NOMO-1 (cell line): ENCODE data around the gene SDHD.

Experiments
- DNase-seq, 2 experiments: peaks; one replicate each; lab custom pipeline; 2025; ENCODE audit not compliant: unreplicated experiment in 2 of 2; lab: John Stamatoyannopoulos, UW

The SDHD gene

DNA sequence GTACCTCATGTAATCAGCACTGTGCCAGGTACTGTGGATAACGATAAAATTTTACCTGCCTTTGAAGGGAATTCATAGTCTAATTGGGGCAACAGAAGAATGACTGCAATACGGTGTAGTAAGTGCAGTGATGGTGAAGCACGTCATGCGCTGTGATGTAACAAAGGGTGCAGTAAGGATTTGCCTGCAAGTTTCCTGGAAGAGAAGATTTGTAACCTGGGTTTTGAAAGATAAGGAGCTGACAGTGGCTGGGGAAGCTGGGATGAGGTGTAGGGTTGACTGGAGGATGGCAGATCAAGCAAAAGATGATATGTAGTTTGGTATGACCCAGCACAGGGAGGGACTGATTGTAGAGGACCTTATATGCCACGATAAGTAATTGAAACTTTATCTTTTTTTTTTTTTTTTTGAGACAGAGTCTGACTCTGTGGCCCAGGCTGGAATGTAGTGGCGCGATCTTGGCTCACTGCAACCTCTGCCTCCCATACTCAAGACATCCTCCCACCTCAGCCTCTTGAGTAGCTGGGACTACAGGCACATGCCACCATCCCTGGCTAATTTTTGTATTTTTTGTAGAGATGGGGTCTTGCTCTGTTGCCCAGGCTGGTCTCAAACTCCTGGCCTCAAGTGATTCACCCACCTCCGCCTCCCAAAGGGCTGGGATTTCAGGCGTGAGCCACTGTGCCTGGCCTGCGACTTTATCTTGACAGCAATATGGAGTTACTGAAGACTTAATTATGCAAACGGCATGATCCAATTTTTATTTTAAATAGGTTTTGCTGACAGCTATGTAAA lies 11.3 kb downstream of the SDHD start:
- DNase-seq, result no peak

DNA sequence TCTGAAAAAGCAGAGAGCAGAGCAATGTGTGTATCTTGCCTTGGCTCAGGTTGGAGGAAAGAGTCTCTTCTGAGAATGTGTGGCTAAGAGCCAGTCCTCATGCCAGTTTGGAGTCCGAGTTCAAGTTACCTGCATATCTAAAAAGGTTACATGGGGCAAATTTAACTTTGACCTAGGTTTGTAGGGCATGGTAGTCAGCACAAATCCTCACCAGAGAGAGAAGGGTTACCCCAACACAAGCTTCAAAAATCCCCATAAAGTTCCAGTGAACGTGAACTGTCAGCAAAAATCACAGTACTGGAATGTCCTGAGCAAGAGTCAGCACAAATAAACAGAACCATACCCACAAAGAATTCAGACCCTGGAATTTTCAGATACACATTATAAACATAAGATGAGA lies 13.8 kb downstream of the SDHD start:
- no peak for DNase-seq

DNA sequence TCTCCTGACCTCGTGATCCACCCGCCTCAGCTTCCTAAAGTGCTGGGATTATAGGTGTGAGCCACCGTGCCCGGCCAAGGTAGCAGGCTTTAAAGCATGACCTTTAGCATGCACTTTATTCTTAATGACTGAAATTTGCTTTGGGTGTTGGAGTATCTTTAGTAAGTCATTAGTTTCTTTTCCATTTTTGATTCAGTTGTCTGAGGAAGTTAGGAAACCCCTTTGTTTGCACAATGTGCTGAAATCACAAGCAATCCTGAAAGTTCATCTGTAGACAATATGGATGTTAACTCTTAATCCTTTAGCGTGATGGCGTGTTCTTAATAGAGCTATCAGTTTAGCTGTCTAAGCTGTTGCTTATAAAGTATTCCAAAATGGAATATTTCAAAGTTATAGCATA lies 16.8 kb downstream of the SDHD start:
- peak in 1 of 2 experiments; percentile 72 for DNase-seq

DNA sequence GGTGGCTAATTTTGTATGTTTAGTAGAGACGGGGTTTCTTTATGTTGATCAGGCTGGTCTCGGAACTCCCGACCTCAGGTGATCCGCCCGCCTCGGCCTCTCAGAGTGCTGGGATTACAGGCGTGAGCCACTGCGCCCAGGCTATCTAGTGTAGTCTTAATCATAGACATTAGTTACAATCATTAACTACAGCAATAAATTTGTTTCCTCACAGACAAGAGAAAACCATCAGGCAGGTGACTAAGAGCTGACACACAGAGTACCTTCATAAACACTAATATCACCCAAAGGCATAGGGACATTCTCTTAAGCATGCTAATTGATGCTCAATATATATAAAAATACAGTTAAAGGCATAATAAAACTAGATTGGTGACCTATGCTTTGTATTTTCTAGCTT lies 19.4 kb downstream of the SDHD start:
- no peak for DNase-seq

DNA sequence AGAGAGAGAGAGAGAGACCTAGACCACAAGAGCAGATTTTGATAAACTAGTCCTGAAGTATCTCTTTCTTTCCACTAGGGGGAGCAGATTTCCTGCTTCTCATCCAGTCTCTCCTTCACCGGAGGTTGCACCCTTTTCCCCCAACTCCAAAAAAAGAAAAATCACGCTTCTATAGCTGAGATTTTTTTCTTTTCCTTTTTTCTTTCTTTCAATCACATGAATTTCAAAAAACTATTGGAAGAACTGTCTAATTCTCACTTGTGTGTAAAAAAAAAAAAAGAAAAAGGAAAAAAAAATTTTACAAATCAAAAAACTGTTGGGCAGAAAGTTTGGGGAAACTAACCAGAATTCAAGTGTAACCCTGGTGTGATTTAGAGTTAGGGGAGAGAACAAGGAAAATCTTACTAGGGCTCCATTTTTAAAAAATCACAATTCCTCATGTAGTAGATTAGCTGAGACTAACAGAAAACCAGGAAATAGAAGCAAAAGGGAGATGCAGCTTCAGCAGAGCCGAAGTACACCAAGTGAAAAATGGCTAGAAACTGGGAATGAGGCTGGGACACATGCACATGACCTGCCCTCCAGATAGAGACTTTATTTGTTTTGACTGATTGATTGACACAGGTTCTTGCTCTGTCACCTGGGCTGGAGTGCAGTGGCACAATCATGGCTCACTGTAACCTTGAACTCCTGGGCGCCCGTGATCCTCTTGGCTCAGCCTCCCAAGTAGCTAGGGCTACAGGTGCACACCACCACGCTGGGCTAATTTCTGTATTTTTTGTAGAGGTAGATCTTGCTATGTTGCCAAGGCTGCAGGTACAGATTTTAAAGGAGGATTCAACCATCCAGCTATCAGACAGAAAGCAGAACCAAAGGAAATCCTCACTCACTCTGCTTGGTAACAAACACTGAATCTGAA lies 27.1 kb downstream of the SDHD start:
- DNase-seq, result peak; percentile 36 to 67

DNA sequence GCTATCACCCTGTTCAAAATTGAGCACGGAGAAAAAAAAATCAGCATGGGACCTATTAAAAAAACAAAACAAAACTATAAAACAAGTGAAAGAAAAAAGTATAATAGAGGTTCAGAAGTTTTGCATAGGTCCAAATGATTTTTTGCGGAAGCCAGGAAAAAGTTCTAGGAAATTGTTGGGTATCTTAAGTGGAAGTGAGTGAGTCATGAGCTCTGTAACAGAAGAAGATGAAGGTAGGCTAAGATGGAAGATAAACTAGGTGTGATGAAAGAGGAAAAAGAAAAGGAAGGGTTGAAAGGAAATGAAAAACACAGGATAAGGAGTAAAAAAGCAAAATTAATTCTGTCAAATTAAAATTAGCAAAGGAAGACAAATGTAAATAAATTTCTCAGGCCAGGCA lies 27.8 kb downstream of the SDHD start:
- DNase-seq, result no peak

DNA sequence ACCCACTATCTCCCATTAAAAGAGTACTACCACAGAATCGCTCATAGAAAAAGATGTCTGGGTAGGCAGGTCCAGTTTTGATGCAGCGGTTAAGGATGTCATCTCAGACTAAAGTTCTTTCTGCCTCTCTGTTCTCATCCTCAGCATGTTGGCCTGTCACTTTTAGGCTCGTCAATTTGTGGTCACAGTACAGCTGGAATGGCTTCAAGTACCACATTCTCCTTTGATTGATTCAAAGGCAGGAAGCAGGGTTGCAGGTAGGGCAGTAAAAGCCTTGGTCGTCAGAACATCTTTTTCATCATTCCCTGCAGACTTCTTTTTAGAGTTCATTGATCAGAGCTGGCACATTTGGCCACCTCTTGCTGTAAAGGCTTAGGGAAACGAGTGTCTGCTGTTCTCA lies 28.7 kb downstream of the SDHD start:
- DNase-seq, result no peak

DNA sequence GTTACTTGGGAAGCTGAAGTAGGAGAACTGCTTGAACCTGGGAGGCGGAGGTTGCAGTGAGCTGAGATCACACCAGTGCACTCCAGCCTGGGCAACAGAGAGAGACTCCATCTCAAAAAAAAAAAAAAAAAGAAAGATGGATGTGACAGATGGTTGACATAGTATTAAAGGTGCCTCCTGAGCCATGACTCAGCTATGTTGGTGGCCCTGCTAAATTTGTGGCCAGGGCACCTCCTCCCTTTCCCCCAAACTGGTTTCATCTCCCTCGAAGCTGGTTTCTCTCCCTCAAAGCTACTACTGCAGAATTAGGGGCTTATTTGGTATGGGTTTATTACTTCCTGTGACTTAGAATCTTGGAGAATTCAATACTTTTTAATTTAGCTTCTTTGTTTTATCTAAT lies 31.5 kb downstream of the SDHD start:
- no peak for DNase-seq

DNA sequence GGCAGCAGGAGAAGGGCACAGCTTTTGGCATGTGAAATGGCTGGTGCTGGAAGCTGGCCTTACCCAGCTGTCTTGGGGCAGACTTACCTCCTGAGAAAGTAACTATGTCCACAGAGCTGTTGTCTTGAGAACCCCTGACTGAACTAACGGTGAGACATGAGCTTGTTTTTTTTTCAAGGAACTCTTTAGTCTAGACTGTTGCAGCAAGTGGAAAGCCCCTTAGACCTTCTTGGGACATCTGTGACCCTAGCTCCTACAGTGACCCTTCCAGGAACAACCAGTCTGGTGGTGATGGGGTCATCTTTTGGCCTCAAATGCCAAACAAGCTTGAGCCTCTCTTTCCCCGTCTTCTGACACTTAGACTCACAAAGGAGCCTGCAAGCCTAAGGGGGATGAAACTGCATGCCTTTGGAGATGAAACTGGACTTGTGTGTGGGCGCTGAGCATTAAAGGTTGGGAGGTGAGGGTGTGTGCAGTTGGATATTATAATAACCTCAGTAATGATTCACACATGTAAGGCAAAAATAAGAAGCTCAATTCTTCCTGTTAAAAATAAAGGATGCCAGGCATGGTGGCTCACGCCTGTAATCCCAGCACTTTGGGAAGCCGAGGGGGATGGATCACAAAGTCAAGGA lies 35.4 kb downstream of the SDHD start:
- DNase-seq, result no peak

DNA sequence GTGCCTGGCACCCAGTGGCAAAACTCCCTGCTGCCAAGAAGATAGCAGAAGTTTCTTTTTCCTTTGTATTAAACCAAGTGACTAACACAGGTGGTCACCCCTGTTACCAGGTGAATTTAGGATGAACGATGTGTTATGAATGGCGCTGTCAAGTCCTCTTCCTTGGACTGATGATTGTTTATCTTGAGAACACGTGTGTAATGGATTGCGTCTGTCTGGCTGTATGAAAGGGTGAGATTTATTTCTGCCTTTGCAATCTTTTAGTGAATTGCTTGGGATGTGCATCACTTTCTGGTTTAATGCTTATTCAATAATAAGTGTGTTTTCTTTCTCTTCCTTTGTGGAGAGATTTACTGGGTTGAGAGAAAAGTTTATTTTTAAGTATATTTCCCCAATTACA lies 36.5 kb downstream of the SDHD start:
- no peak for DNase-seq

DNA sequence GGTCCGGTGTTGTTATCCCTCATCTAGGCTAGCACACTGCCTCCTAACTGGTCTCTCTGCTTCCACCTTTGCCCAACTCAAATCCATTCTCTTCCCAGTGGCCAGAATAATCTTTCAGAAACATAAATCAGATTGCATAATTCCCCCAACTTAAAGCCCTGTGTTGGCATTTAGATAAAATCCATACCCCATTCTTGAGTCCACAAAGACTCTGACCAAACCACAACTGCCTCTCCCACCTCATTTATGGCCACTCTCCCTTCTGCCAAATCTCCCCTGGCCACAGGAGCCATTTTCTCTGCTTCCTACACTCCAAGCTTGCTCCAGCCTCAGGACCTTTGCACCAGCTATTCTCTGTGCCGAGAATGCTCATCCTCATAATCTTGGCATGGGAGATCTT lies 40.4 kb downstream of the SDHD start:
- DNase-seq, result no peak

DNA sequence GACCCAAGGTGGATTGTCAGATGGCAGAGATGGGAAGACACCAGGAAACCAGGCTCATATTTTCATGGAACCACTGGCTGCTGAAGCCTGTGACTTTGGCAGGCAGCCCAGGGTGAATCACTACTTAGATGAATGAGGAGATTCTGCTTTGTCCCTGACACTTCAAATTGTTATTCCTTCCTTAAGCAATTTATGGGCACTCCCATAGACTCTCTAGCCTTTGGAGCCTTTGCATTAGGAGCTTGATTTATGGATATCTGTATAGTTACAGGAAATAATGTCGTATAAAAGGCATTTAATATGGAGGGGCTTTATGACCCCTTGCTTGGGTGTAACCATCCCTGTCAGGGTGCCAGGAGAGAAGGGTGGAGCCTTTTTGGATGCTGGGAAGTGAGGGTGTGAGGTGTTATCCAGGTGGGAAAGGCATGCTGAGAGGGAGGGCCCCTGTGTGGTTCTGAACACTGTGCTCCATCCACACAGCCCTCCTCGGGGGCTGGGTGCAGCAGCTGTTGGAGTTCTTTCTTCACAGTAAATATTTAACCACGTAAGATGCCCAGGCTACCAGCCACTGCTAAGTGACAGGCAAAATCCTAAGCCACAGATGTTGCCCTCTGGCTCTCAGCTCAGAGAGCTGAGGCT lies 41.9 kb downstream of the SDHD start:
- DNase-seq, result no peak

DNA sequence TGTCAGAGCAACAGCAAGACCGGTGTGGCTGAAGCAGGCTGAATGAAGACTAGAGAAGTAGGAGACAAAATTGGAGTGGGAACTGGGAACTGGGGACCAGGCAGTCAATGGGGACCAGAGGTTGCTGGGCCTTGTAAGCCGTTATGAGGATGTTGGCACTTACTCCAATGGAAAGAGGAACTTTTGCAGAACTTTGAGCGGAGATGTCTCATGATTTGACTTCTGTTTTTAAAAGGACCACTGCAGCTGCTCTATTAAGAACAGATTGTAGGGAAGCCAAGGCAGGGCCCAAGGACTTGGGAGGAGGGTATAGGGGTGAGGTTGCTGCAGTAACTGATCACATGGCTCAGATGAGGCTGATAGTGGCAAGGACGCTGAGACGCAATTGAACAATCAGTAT lies 43.0 kb downstream of the SDHD start:
- DNase-seq, result peak; percentile 21 to 54

DNA sequence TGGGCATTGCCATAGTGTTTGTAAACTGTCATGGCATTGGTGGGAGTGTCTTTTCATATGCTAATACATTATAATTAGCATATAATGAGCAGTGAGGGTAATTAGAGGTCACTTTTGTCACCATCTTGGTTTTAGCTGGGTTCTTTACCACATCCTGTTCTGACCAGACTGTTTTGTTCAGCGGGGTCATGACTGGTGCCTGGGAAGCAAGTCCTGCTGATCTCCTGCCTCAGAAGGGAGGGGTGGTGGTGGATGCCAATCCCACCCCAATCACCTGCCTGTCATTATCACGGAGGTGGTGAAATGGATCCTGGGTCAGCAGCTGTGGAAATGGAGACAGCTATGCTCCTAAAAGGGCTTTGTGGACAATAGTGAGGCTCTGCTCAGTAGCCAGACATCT lies 46.1 kb downstream of the SDHD start:
- DNase-seq, result no peak

DNA sequence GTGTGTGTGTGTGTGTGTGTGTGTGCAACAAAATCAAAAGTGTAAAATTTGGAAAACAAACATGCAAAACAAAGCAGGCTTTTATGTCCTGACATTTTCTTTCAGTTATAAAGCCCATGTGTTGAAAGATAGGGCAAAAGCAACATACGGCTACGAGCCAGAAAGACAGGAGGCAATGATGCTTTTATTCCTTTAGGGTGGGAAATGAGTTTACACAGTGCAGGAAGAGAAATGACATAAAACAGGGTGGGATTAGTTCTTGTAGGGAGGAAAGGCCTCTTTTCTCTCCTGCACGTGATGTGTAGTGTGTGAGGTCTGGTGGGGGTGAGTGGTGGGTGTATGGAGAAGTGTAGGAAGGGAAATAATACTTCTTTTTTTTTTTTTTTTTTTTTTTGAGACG lies 47.8 kb downstream of the SDHD start:
- no peak for DNase-seq

DNA sequence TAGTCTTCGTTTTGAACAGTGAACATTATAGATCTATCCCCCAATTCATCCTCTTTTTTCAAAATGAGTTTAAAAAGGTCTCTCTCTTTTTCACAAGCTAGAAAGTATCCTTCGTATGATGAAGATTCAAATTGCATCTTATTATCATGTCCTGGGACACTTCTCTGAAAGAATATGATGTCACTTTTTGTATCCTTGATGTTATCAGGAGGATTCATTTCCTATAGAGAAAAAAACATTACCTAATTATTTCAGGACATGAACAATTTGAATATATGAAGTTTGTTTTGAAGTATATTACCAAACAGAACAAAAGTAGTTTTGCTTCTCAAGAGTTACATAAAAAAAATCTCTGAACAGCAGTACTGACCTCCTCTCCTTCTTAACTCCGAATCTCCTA lies 56.9 kb downstream of the SDHD start:
- no peak for DNase-seq
